Thoracic aorta (tissue), 2 donors: Measurements from ENCODE around the gene ABCF1. TPM values are rescaled to one million over a fixed set of nuclear protein-coding genes. Genes with fewer than 3 reads are reported as not detected.

Source experiments
- ATAC-seq: fragments of 150-250 bp; one replicate; pipeline ENCODE4 v1.8.0; 2017; ENCODE audit warnings: low read depth; ENCODE audit not compliant: insufficient number of reproducible peaks, low FRiP score
- DNase-seq: peaks from one replicate; pipeline ENCODE4 v3.0.0-alpha.2; 2020; ENCODE audit warnings: low spot score
- H3K27ac ChIP-seq, 2 donors: fragments of 200-600 bp; sonication (generic); 1 replicate in 1 of 2; 2 replicates in 1 of 2; pipeline ENCODE4 v1.5.1; 2016; ENCODE audit warnings: mild to moderate bottlenecking in 2 of 2, moderate library complexity in 2 of 2
- H3K27me3 ChIP-seq: fragments of 200-600 bp; sonication (generic); replicated peaks from 2 replicates; pipeline ENCODE4 v1.6.0; 2016; ENCODE audit warnings: mild to moderate bottlenecking; ENCODE audit not compliant: insufficient read depth
- H3K36me3 ChIP-seq: fragments of 200-600 bp; sonication (generic); one replicate; pipeline ENCODE4 v1.5.1; 2016
- H3K4me1 ChIP-seq, 2 donors: fragments of 200-600 bp; sonication (generic); 1 replicate in 1 of 2; 2 replicates in 1 of 2; pipeline versions ENCODE4 v1.5.1 to v1.6.0; 2016; ENCODE audit warnings: low read depth in 2 of 2, mild to moderate bottlenecking in 1 of 2; ENCODE audit not compliant: control insufficient read depth in 1 of 2
- H3K4me3 ChIP-seq: fragments of 200-600 bp; sonication (generic); 2 replicates; pipeline ENCODE4 v1.5.1; 2016; ENCODE audit warnings: mild to moderate bottlenecking
- H3K9me3 ChIP-seq: fragments of 200-600 bp; sonication (generic); 2 replicates; pipeline ENCODE4 v1.5.1; 2016
- CTCF ChIP-seq: fragments of 200-600 bp; sonication (generic); IDR thresholded peaks from one replicate; pipeline ENCODE4 v1.5.1; 2019; ENCODE audit warnings: antibody characterized with exemption
- total RNA-seq, 2 donors: library from RNA; depleted of rRNA; stranded (reverse); fragments of >200 nt; gene quantifications; one replicate each; pipeline versions ENCODE4 v1.1.0 to v1.2.3, GENCODE V29; 2016

ABCF1 gene
- total RNA-seq, 2 donors from 2014 or later = 24.2 to 52.1 TPM

DNA sequence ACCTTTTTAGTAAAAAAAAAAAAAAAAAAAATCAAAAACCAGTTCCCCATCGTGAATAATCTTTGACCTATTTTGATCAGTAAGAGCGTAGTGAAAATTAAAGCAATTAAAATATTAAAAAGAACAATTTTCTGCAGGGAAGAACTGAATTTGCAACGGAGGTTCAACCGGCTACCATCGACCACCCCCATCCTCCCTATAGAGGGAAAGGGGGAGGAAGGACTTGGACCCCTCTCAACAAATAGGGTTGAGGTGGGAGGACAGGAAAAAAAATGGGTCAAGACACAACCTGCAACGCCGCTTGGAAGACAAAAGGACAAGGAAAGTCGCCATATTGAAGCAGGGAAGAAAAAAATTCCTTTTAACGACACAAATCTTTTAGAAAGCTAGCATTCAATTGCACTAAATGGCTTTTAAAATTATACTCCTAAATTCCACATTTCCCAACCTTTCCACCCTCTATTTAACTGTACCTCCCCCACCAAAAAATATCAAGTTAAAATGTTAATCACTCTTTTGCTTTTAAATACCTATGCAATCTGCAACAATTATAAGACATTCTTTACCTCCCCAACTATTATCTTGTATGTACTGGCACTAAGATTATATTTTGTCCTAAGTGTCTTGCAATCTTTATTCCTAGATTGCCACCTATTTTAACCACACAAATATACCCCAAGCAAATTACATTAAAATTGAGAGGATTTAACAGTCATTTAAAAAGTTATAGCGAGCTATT lies 44.1 kb downstream of the ABCF1 start:
- ATAC-seq = no peak
- Histone ChIP-seq H3K27ac (peak overlapping the region; percentile 91 to 94), H3K36me3 (peaks cover 5% of the 10 kb centered on the region), H3K4me1 (peaks cover 31 to 53% of the 10 kb centered on the region in 2 donors), H3K4me3 (peak overlapping the region; percentile 76), H3K27me3 (no peaks in the 10 kb centered on the region), H3K9me3 (no peaks in the 10 kb centered on the region)
- no peak for DNase-seq
- TF ChIP-seq CTCF = no peak

- DNase-seq = no peak
- H3K4me1 ChIP-seq = peaks cover 31 to 46% of the 10 kb centered on the region in 2 donors
Observed at GRCh38 chr6:30615958-30616810, 44.9 kb downstream of the ABCF1 start.

DNA sequence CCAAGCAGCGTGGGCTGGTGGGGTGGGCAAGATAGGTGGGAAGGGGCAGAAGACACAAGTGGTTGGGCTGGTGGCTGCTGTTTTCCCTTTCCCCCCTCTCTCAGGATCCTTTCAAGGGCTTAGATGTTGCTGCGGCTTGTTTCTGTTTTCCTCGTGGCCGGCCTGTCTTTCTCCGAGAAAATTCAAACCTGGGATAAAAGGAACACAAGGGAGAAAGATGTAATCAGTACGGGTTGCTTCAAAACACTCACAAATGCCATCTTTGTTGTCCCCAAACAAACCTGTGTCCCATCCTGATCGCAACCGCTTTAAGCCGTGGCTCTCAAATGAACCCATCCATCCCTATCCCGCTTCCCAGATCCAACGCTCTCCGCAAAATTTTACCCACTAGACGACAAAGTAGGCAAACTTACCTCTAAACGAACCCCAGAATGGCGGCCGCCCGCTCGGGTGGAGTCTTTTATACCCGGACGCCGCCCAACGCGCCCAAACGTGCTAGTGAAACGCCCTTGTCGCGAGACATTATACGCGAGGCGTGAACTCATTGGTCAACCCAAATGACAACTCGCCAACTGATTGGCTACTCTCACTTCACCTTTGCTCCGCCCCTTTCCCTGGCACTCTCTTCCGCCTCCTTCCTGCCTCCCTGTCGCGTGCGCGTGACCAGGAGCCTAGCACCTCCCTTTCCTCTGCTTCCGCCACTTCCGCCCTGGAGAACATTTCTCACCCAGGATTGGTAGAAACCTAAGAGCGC lies 45.7 kb downstream of the ABCF1 start, which contains the start of gene PPP1R10:
TSS of gene PPP1R10 (minus strand) at position 433 of the 754 bp plus-strand sequence. CDS start 7,299 bp downstream, outside the sequence.
- TF ChIP-seq CTCF = no peak

More at GRCh38 chr6:30615958-30616810, 44.9 kb downstream of the ABCF1 start:
- no peak for TF ChIP-seq CTCF
- Histone ChIP-seq H3K4me3 (peak overlapping the region; percentile 76), H3K27me3 (no peaks in the 10 kb centered on the region), H3K9me3 (no peaks in the 10 kb centered on the region), H3K27ac (peak overlapping the region; percentile 91 to 94), H3K36me3 (peaks cover 5% of the 10 kb centered on the region)
- ATAC-seq = no peak

GRCh38 chr6:30617565-30618269 lies 46.5 kb downstream of the ABCF1 start, which contains the start of gene MRPS18B:
Gene MRPS18B (plus strand): TSS chr6:30617840. CDS start chr6:30617866, 26 bp downstream.
- peak within 1 kb of the TSS; percentile 93 to 94 for H3K27ac ChIP-seq
- H3K36me3 ChIP-seq = peaks cover 10% of the 10 kb centered on the region
- peak within 1 kb of the TSS; percentile 79 for H3K4me3 ChIP-seq
- peak; percentile 94 for DNase-seq
- no peaks in the 10 kb centered on the region for H3K9me3 ChIP-seq
- peaks cover 26 to 32% of the 10 kb centered on the region in 2 donors for H3K4me1 ChIP-seq
- peak; percentile 85 for ATAC-seq
- TF ChIP-seq CTCF = no peak
- H3K27me3 ChIP-seq = no peaks in the 10 kb centered on the region

More for the DNA sequence above, 45.7 kb downstream of the ABCF1 start, which contains the start of gene PPP1R10:
- Histone ChIP-seq H3K27me3 (no peaks in the 10 kb centered on the region), H3K4me3 (peak within 1 kb of the TSS; percentile 79), H3K9me3 (no peaks in the 10 kb centered on the region), H3K36me3 (peaks cover 9% of the 10 kb centered on the region), H3K27ac (peak within 1 kb of the TSS; percentile 93 to 94), H3K4me1 (peaks cover 29 to 39% of the 10 kb centered on the region in 2 donors)
- DNase-seq = peak; percentile 97
- peak; percentile 87 for ATAC-seq
